GM21786 (cell line): ENCODE data around the gene BNC2.
"Not testable (repeated sequence)": the region's sequence is repeated elsewhere in the genome, so short reads cannot be mapped to it uniquely, and the experiment has no call there.

ENCODE experiments used
- ATAC-seq: cut with Tn5 transposase; IDR thresholded peaks from one replicate; pipeline ENCODE4 v1.9.1; 2021; ENCODE audit not compliant: unreplicated experiment

Gene BNC2

DNA sequence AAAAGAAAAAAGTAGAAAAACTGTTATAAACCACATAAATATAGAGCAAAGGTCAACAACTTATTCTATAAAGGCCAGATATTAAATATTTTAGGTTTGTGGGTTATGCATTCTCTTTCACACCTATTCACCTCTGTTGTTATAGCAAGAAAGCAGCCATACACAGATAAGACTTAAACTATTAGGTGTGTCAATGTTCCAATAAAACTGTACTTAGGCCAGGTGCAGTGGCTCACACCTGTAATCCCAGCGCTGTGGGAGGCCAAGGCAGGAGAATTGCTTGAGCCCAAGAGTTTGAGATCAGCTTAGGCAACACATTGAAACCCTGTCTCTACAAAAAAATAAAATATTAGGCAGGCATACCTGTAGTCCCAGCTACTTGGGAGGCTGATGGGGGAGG is 314.7 kb downstream of the BNC2 start:
- no peak for ATAC-seq

DNA sequence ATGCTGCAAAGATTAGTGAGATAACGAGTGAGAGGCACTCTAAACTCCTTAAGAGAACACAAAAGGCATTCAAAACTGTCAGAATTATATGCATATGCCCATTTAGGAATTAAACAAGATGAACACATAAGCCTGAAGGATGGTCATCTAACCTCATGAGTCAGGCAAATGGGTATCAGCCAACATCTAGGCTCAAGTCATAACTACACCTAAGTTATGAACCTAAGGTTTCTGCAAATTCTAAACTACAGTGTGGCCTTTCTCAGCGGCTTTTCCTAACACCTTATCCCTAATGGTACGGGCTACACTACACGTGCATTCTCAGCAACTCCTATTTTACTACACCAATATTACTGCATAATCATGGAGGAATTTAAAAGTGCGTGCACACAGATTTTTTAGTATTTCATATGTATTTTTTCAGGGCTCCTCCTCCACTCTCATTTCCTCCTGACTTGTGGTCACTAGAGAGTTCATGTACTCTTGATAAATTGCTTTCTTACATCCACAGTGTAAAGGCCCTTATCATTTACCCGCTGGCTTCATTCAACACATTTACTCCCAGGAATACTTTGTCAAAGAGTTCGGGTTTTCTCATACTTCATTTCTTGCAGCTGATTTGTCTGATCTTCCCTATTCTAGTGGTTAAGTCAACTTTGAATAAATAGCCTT is 316.5 kb downstream of the BNC2 start:
- ATAC-seq: no peak

DNA sequence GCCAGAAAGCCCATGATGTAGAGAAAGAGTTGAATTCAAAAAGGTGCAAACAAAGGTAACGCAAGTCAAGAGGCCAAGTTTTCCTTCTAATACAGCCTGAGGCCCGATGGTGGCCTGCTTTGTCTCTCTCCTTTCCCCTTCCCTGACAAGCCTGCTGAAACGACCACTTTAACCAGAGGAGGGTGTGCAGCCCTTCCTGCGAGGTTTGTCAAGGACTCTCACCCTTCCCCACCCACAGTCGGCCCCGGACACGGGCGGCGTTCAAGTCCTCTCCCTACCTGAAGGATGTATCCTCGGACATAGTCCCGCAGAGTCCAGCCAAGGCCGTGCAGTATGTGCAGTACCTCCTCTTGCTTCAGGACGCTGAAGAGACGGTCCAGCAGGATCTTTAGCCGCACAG is 318.2 kb downstream of the BNC2 start:
- no peak for ATAC-seq

DNA sequence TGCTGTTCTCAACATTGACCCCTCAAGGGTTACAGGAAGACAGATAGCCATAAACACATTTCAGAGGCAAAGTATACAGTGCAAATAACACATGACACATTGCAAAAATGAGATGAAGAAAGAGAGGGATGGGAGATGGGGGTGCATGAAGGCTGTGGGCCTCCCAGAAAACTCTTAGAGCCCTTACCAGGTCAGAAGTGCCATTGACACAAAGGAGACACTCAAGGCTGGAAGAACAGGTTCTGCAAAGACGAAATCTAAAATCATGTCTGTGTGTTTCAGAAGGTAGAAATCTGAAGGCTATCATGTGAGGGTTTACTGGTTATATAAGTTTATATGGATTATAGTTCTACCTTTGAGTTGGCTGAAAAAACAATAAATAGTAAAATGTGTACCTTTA is 318.8 kb downstream of the BNC2 start:
- ATAC-seq: no peak

DNA sequence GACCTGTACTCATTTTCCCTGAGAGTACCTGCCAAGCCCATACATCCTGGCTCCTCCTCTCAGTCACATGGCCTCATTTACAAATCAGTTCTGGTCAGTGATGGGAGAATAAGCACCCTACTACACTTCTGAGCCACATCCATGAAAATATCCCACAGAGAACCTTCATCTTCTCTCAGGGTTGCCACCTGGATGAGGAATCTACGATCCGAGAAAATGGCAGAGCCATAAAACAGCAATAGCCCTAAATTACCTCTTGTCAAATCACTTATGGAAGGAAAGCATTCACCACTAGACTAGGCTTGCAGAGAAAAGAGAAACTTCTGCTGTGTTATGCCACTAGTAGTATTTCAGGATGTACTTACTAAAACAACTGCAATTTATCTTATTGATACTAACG is 324.8 kb downstream of the BNC2 start:
- no peak for ATAC-seq

DNA sequence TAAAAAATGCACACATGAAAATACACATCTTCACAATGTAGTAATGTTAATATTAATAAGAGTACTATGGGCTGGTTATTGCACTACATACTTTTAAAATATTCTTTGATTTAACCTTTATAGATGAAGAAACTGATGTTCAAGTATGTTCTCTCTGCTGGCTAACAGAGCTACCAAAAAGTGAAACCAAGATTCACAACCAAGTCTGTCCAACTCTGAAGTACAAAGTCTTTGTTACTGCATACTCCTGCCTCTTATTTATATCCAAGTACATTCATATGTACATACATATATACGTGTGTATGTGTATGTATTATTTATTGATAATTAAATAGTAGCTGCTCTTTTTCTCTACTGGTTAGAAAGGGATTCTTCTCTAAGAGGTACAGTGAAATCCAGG is 325.6 kb downstream of the BNC2 start:
- ATAC-seq: no peak

DNA sequence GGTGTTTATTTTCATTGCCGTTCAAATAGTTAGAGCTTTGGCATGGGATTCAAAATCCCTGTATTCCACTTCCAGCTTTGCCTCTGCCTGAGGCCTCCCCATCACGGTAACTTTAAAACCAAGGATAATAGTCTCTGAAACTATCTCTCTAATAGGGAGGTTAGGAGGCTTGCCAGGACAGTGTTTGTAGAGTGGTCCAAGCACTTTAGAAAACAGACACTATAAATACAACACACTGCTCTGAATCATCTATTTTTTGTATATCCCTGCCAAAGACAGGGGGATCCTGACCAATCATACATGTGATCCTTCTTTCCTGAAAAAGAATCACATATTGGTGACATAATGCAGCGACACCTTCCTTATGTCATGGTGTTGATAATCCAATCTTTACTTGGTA is 326.8 kb downstream of the BNC2 start:
- no peak for ATAC-seq

DNA sequence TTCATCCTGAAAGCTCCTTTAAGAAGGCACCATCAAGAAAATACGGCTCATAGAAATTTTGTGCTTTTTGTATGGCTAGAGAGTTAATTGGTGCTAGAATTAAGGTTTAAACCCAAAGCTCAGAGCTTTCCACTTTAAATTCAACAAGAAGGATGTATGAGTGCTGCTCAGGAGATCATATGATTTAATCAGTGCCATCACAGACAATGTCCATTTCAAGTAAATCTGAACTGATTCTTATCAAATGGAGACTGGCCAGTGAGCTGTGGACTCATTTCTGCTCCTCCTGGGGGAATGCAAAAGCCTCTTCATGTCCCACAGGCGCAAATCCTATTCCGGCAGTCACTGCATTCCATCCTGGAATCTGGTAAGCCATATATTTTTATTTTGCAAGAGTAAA is 327.2 kb downstream of the BNC2 start:
- ATAC-seq: no peak

DNA sequence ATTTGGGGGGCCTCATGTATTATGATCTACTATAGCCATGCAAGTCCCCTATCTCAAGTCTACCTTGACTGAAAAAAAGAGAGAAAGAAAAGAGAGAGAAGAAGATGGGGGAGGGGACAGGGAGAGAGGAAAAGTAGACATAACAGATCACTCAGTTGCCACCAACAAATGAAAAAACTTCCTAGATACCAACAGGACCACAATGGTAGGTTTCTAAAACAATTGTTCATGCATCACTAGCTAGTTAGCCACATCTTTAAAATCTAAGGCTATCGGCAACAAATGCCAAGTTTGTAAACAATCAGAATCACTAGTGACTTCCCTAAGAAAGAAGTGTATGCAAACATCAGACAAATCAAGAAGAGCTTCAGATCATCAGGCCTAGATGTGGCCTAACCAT is 328.2 kb downstream of the BNC2 start:
- no peak for ATAC-seq

DNA sequence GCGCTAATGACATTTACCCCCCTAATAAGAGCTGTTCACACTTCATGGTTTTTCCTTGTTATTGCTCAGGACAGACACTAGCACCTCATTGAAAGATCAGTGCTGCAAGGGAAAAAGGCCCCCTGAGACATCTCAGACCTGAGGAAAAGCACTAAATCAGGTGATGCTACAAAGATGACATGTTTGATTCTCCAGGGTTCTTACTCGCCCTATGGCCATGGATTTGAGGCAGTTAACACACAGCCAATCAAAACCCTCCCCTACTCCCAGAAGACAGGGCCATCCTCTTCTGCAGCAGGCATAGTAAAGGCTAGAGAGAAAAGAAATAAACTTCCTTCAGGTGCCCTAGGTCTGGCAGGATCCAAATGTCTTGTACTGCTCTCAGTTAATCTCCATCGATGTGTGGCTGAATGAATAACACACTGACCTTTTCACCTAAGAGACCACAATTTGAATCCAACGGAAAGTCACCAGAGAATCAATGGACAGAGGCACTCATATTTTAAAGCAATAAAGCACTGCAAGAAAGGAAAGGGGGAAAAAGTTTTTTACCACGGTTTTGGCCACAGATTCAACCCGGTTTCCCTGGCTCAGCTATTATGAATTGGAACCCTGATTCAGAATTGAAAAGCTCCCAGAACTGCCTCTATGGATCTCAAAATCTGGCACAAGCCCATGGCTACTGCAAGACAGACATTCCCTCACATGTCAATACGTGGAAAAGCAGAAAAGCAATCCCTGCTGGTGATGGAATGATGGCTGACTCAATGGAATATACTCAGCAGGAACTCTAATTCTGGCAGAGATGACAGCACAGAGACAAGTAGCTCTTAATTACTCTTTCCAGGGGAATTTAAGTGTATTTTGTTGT is 329.5 kb downstream of the BNC2 start:
- no peak for ATAC-seq

DNA sequence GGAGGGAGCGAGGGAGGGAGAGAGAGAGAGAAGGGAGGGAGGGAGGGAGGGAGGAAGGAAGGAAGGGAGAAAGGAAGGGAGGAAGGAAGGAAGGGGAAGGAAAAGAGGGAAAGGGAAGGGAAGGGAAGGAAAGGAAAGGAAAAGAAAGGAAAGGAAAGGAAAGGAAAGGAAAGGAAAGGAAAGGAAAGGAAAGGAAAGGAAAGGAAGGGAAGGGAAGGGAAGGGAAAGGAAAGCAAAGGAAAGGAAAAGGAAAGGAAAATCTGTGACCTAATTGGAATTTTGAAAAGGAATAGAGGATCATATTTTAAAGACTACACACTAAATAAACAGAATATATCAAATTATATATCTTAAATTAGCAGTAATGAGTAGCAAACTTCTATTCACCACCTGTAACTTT is 330.8 kb downstream of the BNC2 start:
- ATAC-seq: not testable (repeated sequence)

DNA sequence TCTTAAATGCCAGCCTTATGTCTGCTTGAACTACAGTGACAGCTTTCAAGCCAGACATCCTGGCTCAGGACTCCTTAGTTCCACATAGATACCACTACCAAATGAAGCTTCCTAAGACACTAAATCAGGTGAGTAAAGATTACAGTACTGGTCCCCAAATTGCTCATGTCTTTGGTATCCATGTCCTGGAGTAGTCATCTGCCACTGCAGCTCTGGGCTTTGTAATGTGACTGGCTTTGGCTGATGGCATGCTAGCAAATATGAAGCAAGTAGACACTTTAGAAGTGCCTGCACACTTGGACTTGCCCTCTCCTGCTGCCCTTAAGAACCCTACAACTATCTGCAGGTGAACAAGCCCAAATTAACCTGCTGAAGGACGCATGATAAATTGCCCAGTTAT is 334.9 kb downstream of the BNC2 start:
- ATAC-seq: no peak

DNA sequence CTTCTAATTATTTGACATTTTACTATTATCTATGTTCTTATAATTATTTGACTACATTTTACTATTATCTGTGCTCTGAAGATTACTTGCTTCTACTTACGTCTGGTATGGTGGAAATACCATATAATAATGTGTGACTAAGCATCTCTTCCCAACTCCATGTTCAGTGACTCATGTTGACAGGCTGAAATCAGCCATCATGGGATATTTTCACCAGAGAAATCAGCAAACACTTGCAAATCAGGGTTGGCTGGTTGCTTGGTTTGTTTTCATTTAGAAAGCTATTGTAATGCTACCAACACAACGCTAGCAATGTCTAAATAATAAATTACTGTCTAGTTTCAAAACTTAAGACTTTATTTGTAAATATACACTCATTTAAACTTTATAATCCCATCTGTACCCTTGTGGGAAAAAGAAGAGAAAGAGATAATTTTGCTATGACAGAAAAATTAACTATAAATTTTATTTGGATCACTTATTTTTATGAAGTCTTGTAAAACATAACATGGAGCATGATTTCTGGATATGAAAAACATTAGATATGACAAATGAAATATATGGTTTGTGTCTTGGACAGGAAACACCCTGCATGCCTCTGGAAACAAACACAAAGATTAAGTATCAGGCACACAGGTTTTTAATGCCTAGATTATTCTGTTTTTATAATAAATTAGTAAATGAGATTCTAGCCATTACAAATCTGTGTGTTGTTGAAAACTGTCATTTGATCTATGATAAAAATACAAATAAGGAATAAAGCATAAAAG is 337.6 kb downstream of the BNC2 start:
- no peak for ATAC-seq

DNA sequence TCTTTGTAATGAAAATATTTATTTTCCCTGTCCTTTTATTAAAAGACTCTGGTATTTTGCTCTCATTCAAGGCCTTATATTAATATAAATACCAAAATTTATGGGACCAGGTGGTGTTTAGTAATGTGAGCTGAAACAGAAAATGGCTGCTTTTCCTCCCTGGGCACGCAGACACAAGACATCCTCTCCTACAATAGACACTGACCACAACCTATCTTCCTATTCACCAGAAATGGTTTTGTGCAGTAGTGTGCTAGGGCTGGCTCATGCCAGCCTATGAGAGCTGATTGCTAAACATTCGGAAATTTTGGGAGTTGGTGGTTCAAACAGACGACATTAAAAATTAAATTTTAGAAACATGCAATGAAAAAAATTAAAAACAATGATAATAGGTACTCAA is 338.2 kb downstream of the BNC2 start:
- ATAC-seq: no peak

DNA sequence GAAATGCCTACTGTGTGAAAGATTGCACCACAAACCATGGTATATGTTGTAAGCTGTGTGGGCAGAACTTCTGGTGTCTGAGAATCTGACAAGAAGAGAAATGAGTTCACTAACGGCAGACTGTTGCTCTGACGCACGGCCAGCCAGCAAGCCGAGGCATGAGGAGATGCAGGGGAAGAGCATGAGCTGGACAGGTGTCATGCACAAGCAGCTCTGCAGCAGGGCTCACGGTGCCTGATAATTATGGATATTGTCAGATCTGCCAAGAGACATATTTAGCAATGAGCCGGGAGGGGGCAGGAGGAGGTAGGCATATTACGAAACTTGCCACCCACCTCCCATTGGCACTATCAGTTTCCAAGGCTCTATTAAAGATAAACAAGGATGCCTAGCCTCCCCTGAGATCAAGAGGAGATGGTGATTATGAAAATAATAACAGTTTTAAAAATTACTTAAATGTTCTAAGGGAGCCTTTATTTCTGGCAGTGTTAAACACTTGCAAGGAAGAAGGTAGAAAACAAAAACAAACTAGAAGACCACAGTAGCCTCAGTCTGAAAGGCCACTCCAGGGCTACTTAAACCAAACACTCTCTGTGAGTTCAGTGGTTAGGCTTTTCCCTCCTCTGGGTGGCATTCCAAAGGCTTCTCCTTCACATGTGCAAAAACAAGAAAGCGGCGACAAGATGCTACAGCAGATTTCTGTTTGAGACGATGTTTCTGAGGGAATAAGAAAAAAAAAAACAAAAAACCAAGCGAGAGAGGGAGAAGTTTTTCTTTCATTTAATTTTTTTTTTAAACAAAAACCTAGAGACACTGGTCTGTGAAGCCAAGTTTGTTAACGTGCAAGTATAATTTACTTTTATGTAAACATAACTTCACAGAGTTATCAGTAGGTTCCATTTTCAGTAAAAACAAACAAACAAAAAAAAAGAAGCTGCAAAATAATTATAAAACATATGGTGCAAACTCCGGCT is 339.5 kb downstream of the BNC2 start:
- ATAC-seq: no peak

DNA sequence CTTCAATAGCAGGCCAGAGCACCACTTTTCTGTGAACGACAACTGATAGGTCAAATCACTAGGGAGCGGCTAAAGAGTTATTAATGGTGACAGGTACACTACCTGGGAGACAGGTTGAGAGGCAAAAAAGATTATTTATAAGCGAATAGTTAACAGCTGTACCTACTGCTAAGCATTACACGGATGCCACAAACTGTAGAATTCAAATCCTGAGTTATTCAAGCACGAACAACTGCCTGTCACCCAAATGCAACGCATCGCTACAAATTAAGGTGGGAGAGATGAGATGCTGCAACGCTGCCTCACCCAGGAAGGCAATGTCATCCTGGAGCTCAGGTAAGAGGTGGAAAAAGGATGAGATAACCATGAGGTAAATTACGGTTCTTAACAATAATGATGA is 342.9 kb downstream of the BNC2 start:
- no peak for ATAC-seq

DNA sequence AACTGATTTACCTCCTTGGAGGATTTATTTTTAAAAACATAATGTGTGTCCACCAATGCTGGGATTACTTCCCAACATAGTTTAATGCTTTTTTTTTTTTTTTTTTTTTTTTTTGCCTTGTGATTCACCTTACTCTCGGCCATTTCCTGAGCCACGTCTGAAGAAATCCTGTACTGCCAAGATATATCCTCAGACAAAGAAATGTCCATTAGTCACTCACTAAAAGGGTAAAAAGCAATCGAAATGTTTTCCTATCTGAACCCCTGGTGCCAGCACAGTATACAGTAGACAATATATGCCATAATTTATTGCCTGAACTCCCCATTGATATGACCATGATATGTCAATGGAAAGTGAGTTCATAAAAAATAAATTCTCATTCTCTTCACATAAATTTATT is 344.1 kb downstream of the BNC2 start:
- ATAC-seq: no peak

DNA sequence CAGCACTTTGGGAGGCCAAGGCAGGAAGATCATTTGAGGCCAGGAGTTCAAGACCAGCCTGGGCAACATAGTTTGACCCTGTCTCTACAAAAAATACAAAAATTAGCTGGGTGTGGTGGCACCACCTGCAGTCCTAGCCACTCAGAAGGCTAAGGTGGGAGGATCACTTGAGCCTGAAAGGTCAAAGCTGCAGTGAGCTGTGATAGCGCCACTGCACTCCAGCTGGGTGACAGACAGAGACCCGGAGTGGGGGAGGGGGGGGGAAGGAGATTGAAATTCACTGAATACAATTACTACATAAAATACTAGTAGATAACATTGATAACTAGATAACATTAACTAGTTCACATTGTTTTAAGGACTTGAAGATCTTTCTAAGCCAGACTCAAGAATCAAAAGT is 345.6 kb downstream of the BNC2 start:
- ATAC-seq: no peak

DNA sequence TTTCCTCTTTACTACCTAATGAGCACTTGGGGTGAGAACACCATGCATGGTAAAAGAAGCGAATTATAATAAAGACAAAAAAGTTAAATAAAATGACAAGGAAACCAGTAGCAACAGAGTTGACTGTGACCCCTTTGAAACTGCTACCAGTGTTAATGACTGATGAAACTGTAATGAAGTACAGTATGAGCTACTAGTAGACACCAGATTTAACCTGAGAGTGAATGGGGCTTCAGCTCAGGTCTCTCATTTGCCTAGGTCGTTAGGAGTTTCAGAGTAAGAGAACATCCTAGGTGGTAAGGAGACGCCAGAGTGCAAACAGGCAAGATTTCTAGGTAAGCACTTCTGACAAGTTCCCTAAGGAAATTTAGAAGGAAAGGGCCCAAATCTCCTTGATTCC is 346.4 kb downstream of the BNC2 start:
- no peak for ATAC-seq

DNA sequence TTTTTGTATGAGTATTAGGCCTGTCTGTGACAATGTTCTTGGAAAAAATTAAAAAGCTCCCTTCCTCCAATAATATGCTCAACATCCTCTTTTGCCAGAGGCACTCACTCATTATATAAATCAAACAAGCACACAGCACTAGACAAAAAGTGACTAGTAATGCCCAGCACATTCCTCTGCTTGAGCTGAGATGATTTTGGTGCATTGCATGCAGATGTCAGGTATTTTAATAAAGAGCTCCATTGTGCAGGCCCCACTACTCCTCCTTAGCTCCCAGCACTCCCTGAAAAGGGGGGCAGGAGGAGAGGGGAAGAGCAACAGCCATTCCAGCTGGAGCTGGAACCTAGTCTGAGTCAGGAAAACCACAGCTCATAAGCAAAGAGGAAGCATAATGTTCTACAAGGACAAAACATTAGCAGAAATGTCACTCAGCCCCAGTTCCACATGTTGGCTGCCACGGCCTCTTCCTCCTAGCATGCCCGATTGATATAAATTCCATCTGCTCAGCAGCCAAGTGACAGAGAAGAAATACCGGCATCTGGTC is 348.5 kb downstream of the BNC2 start:
- no peak for ATAC-seq
